OCI-LY1 (cell line): Measurements from ENCODE around the gene FAM229B.

ENCODE experiments used
- H2AFZ ChIP-seq: fragments of 200-600 bp; sonication (generic), shearing (Covaris generic); 2 replicates; pipeline ENCODE4 v1.6.0; 2014; ENCODE audit warnings: antibody characterized with exemption, mild to moderate bottlenecking, low read length
- H3F3A ChIP-seq: fragments of 200-600 bp; sonication (generic), shearing (Covaris generic); 2 replicates; pipeline ENCODE4 v1.6.0; 2014; ENCODE audit warnings: mild to moderate bottlenecking, antibody characterized with exemption, low read length, moderate library complexity; ENCODE audit not compliant: insufficient read depth
- H3K27ac ChIP-seq: fragments of 200-600 bp; sonication (generic); 2 replicates; pipeline ENCODE4 v1.5.1; 2014; ENCODE audit warnings: low read length, mixed run types, mild to moderate bottlenecking, low read depth; ENCODE audit not compliant: poor library complexity, severe bottlenecking
- H3K27me3 ChIP-seq: fragments of 200-600 bp; sonication (generic); 2 replicates; pipeline ENCODE4 v1.6.0; 2014; ENCODE audit warnings: antibody characterized with exemption, mild to moderate bottlenecking, low read length, moderate library complexity; ENCODE audit not compliant: insufficient read depth
- H3K36me3 ChIP-seq: fragments of 200-600 bp; sonication (generic); 2 replicates; pipeline ENCODE4 v1.6.1; 2014; ENCODE audit warnings: mild to moderate bottlenecking, antibody characterized with exemption, low read length, moderate library complexity, mixed read lengths; ENCODE audit not compliant: insufficient read depth
- H3K4me1 ChIP-seq: fragments of 200-600 bp; sonication (generic); 2 replicates; pipeline ENCODE4 v1.5.1; 2014; ENCODE audit warnings: mild to moderate bottlenecking, low read length, moderate library complexity; ENCODE audit not compliant: insufficient read depth, severe bottlenecking
- H3K4me2 ChIP-seq: fragments of 200-600 bp; sonication (generic), shearing (Covaris generic); 2 replicates; pipeline ENCODE4 v1.6.1; 2014; ENCODE audit warnings: low read length
- H3K4me3 ChIP-seq: fragments of 200-600 bp; sonication (generic); 2 replicates; pipeline ENCODE4 v1.5.1; 2014; ENCODE audit warnings: low read length, low read depth, mild to moderate bottlenecking, mixed read lengths; ENCODE audit not compliant: poor library complexity, severe bottlenecking
- H3K79me2 ChIP-seq: fragments of 200-600 bp; shearing (Covaris generic); 2 replicates; pipeline ENCODE4 v1.6.1; 2016; ENCODE audit warnings: mixed run types, low read length, mixed read lengths; ENCODE audit not compliant: insufficient read depth
- H3K9ac ChIP-seq: fragments of 200-600 bp; sonication (generic), shearing (Covaris generic); 2 replicates; pipeline ENCODE4 v1.6.1; 2014; ENCODE audit warnings: mild to moderate bottlenecking, low read length, mixed read lengths
- H3K9me2 ChIP-seq: fragments of 200-600 bp; sonication (generic), shearing (Covaris generic); 2 replicates; pipeline ENCODE4 v1.6.1; 2014; ENCODE audit warnings: low read depth, mild to moderate bottlenecking, low read length, mixed read lengths
- H3K9me3 ChIP-seq: fragments of 200-600 bp; shearing (Covaris generic); 2 replicates; pipeline ENCODE4 v1.6.1; 2014; ENCODE audit warnings: low read length, mixed read lengths
- H4K20me1 ChIP-seq: fragments of 200-600 bp; sonication (generic), shearing (Covaris generic); 2 replicates; pipeline ENCODE4 v1.6.0; 2016; ENCODE audit warnings: mild to moderate bottlenecking, low read length; ENCODE audit not compliant: insufficient read depth
- CTCF ChIP-seq: fragments of 200-600 bp; sonication (generic), shearing (Covaris generic); IDR thresholded peaks from 2 replicates; pipeline ENCODE4 v1.5.1; 2017; ENCODE audit warnings: mild to moderate bottlenecking, antibody characterized with exemption, low read length, moderate library complexity, mixed read lengths
- EZH2 ChIP-seq: fragments of 200-600 bp; sonication (generic), shearing (Covaris generic); IDR thresholded peaks from 2 replicates; pipeline ENCODE4 v1.8.0; 2017; ENCODE audit warnings: borderline replicate concordance, mixed run types, mild to moderate bottlenecking, antibody characterized with exemption, low read length, moderate library complexity, mixed read lengths

The FAM229B gene

GRCh38 chr6:112062966-112063365 is 24.4 kb upstream of the FAM229B start:
- Histone ChIP-seq H3K9me2 (no peaks in the 10 kb centered on the region), H3F3A (no peaks in the 10 kb centered on the region), H3K4me3 (no peak overlapping the region), H3K27me3 (no peaks in the 10 kb centered on the region; the same call in 1 of the 2 replicates), H3K9ac (no peak overlapping the region), H3K36me3 (no peaks in the 10 kb centered on the region), H3K9me3 (no peaks in the 10 kb centered on the region), H2AFZ (no peak overlapping the region), H3K79me2 (no peaks in the 10 kb centered on the region), H3K4me2 (no peak overlapping the region), H4K20me1 (no peaks in the 10 kb centered on the region), H3K4me1 (no peaks in the 10 kb centered on the region), H3K27ac (no peak overlapping the region)
- TF ChIP-seq EZH2 (no peak), CTCF (no peak)

- H3K27ac ChIP-seq = no peak overlapping the region
- H3K4me2 ChIP-seq = no peak overlapping the region
- no peaks in the 10 kb centered on the region for H3K9me2 ChIP-seq
Observed at GRCh38 chr6:112065426-112065986, 21.9 kb upstream of the FAM229B start.

GRCh38 chr6:112066606-112067005 is 20.8 kb upstream of the FAM229B start:
- no peaks in the 10 kb centered on the region for H4K20me1 ChIP-seq
- H3K36me3 ChIP-seq = peaks cover 6% of the 10 kb centered on the region; the same call in 1 of the 2 replicates
- H2AFZ ChIP-seq = no peak overlapping the region
- no peak for TF ChIP-seq EZH2
- TF ChIP-seq CTCF = no peak
- no peaks in the 10 kb centered on the region for H3K79me2 ChIP-seq
- H3F3A ChIP-seq = no peaks in the 10 kb centered on the region
- no peaks in the 10 kb centered on the region for H3K9me3 ChIP-seq
- H3K4me3 ChIP-seq = no peak overlapping the region
- no peaks in the 10 kb centered on the region for H3K4me1 ChIP-seq
- H3K9me2 ChIP-seq = no peaks in the 10 kb centered on the region
- H3K9ac ChIP-seq = no peak overlapping the region
- no peak overlapping the region for H3K27ac ChIP-seq
- H3K27me3 ChIP-seq = no peaks in the 10 kb centered on the region
- no peak overlapping the region for H3K4me2 ChIP-seq

More at GRCh38 chr6:112065426-112065986, 21.9 kb upstream of the FAM229B start:
- TF ChIP-seq CTCF (no peak), EZH2 (no peak)
- no peaks in the 10 kb centered on the region for H3K27me3 ChIP-seq
- no peaks in the 10 kb centered on the region for H3K36me3 ChIP-seq
- no peaks in the 10 kb centered on the region for H3K4me1 ChIP-seq
- H3K9me3 ChIP-seq = no peaks in the 10 kb centered on the region
- H2AFZ ChIP-seq = no peak overlapping the region
- H3F3A ChIP-seq = no peaks in the 10 kb centered on the region
- no peak overlapping the region for H3K4me3 ChIP-seq
- H3K79me2 ChIP-seq = no peaks in the 10 kb centered on the region
- H4K20me1 ChIP-seq = no peaks in the 10 kb centered on the region
- H3K9ac ChIP-seq = no peak overlapping the region
